BE2C (cell line): ENCODE measurements around the gene GDF7.

Experiments
- DNase-seq: peaks from one replicate; pipeline ENCODE4 v3.0.0-alpha.2; 2020
- H3K27me3 ChIP-seq: fragments of 250-450 bp; sonication (Bioruptor Pico); 2 replicates; pipeline ENCODE4 v1.5.1; 2020; ENCODE audit warnings: mild to moderate bottlenecking
- H3K36me3 ChIP-seq: fragments of 250-450 bp; sonication (Bioruptor Pico); 2 replicates; pipeline ENCODE4 v1.5.1; 2020; ENCODE audit warnings: mild to moderate bottlenecking
- H3K4me1 ChIP-seq: fragments of 250-450 bp; sonication (Bioruptor Pico); 2 replicates; pipeline ENCODE4 v1.5.1; 2020
- H3K4me3 ChIP-seq: 2 replicates; pipeline ENCODE4 v1.5.1; 2011; ENCODE audit warnings: low read depth, low read length
- H3K9me3 ChIP-seq: fragments of 250-450 bp; sonication (Bioruptor Pico); 2 replicates; pipeline ENCODE4 v1.5.1; 2020
- CTCF ChIP-seq: IDR thresholded peaks from 2 replicates; pipeline ENCODE4 v1.5.1; 2012; ENCODE audit warnings: mild to moderate bottlenecking, low read depth, low read length

Gene GDF7

GRCh38 chr2:20674309-20674965, 7.5 kb downstream of the GDF7 start:
- Histone ChIP-seq H3K36me3 (no peaks in the 10 kb centered on the region), H3K27me3 (peaks cover 30% of the 10 kb centered on the region), H3K9me3 (no peaks in the 10 kb centered on the region; the same call in 1 of the 2 replicates), H3K4me3 (no peak overlapping the region), H3K4me1 (no peaks in the 10 kb centered on the region)
- DNase-seq = no peak
- no peak for TF ChIP-seq CTCF

- Histone ChIP-seq H3K36me3 (no peaks in the 10 kb centered on the region), H3K4me3 (no peak overlapping the region), H3K9me3 (no peaks in the 10 kb centered on the region; the same call in 1 of the 2 replicates), H3K4me1 (no peaks in the 10 kb centered on the region), H3K27me3 (peaks cover 23% of the 10 kb centered on the region)
- peak; percentile 64 for DNase-seq
- no peak for TF ChIP-seq CTCF
Measured at GRCh38 chr2:20674974-20675679, 8.2 kb downstream of the GDF7 start.

GRCh38 chr2:20675701-20676352, 8.9 kb downstream of the GDF7 start:
- H3K27me3 ChIP-seq = peaks cover 16% of the 10 kb centered on the region
- H3K4me3 ChIP-seq = no peak overlapping the region
- TF ChIP-seq CTCF = no peak
- no peaks in the 10 kb centered on the region for H3K36me3 ChIP-seq
- no peaks in the 10 kb centered on the region for H3K4me1 ChIP-seq
- DNase-seq = no peak
- H3K9me3 ChIP-seq = no peaks in the 10 kb centered on the region

GRCh38 chr2:20676353-20677215, 9.6 kb downstream of the GDF7 start:
- H3K36me3 ChIP-seq = no peaks in the 10 kb centered on the region
- peak; percentile 16; the same call in 1 of the 2 replicates for TF ChIP-seq CTCF
- H3K4me3 ChIP-seq = no peak overlapping the region
- DNase-seq = no peak
- peaks cover 9% of the 10 kb centered on the region for H3K27me3 ChIP-seq
- H3K9me3 ChIP-seq = no peaks in the 10 kb centered on the region
- H3K4me1 ChIP-seq = no peaks in the 10 kb centered on the region

GRCh38 chr2:20677301-20678085, 10.5 kb downstream of the GDF7 start:
- H3K4me1 ChIP-seq = no peaks in the 10 kb centered on the region
- H3K36me3 ChIP-seq = peaks cover 3% of the 10 kb centered on the region; the same call in 1 of the 2 replicates
- no peak for DNase-seq
- H3K4me3 ChIP-seq = no peak overlapping the region
- peak; percentile 52 for TF ChIP-seq CTCF
- peaks cover 2% of the 10 kb centered on the region for H3K27me3 ChIP-seq
- H3K9me3 ChIP-seq = no peaks in the 10 kb centered on the region
